Stimulated activated CD8-positive, alpha-beta memory T cell treated with anti-CD3 and anti-CD28 coated beads, Interleukin-7, amount 100 ng/mL, for 1 hour (primary cell): ENCODE data around the gene ZPR1.
"Not testable (repeated sequence)": the region's sequence is repeated elsewhere in the genome, so short reads cannot be mapped to it uniquely, and the experiment has no call there.

Source experiments
- DNase-seq, 2 donors: peaks; one replicate each; pipeline ENCODE4 v3.0.0-alpha.2; 2020; ENCODE audit warnings: low read depth in 2 of 2

The ZPR1 gene

DNA sequence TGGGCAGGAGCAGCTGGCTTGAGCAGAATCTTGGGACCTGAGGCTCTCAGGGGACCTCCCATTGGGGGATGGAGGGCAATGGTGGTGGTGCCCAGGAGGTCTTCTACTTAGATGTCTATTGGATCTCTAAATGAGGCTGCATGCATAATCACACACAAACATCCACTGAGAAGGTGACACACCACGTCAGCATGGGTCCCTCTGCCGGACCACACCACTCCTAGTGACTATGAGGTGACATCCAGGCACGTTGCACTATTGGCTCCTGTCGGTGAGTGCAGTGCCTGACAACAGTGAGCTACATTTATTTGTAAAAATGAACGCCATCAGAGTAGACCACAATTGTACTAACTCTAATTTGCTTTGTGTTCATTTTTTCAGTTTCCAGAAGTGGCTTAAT is 37.6 kb upstream of the ZPR1 start:
- DNase-seq = no peak

- DNase-seq = no peak
Observed at GRCh38 chr11:116823031-116823843, 35.4 kb upstream of the ZPR1 start, which contains the start of gene APOA4. TSS of gene APOA4 (minus strand) at chr11:116823304. CDS start at chr11:116823191, 113 bp downstream.

- DNase-seq = no peak
Observed at GRCh38 chr11:116822575-116822974, 34.8 kb upstream of the ZPR1 start.

- DNase-seq = no peak
Observed at GRCh38 chr11:116821050-116821918, 33.5 kb upstream of the ZPR1 start.

GRCh38 chr11:116819049-116819448 is 31.2 kb upstream of the ZPR1 start:
- no peak for DNase-seq

- no peak for DNase-seq
Observed at GRCh38 chr11:116814502-116814901, 26.7 kb upstream of the ZPR1 start.

DNA sequence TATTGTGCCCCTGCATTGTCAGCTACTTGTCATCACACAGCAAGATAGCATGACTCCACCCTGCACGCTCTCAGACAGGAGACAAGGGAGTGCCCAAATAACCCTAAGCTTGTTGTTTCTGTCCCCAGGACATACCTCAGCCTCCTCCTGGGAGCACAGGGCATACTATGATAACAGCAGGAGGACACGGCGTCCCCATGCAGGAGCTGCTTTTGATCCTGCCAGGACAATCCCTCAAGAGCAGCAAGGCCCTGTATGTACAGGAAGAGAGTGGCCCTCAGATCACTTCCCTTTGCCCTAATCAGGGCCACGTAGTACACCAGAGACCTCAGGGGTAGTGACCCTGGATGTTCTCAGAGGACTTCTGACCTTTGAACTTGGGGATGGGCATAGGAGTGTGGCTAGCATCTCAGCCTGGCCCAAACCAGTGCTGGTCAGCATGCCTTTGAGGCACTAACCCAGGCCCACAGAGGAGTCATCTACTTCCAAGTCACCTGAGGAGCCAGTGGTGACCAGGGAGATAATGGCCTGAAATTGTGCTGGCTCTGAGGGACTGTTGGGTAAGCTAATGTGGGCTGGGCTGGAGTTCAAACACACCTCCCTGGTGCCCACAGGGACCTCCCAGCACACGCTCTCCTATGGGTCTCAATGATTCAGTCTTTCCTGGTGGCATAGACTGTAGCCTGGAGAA is 26.1 kb upstream of the ZPR1 start:
- DNase-seq = no peak

DNA sequence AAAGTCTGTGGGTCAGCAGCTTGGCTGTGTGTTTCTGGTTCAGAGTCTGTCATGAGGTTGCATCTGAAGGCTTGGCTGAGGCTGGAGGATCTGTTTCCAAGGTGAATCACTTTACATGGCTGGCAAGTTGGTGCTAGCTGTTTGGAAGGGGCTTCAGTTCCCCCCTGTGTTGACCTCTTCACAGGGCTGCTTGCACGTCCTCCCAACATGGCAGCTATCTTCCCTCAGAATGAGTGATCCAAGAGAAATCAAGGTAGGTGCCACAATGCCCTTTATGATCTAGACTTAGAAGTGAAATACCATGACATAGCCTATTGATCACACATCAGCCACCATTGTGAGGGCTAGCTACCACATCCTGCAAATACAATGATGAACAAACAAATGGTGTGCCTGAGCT is 25.3 kb upstream of the ZPR1 start:
- DNase-seq = no peak

GRCh38 chr11:116812109-116812508 is 24.3 kb upstream of the ZPR1 start:
- no peak for DNase-seq

- DNase-seq = no peak
Observed at GRCh38 chr11:116811194-116811593, 23.4 kb upstream of the ZPR1 start.

DNA sequence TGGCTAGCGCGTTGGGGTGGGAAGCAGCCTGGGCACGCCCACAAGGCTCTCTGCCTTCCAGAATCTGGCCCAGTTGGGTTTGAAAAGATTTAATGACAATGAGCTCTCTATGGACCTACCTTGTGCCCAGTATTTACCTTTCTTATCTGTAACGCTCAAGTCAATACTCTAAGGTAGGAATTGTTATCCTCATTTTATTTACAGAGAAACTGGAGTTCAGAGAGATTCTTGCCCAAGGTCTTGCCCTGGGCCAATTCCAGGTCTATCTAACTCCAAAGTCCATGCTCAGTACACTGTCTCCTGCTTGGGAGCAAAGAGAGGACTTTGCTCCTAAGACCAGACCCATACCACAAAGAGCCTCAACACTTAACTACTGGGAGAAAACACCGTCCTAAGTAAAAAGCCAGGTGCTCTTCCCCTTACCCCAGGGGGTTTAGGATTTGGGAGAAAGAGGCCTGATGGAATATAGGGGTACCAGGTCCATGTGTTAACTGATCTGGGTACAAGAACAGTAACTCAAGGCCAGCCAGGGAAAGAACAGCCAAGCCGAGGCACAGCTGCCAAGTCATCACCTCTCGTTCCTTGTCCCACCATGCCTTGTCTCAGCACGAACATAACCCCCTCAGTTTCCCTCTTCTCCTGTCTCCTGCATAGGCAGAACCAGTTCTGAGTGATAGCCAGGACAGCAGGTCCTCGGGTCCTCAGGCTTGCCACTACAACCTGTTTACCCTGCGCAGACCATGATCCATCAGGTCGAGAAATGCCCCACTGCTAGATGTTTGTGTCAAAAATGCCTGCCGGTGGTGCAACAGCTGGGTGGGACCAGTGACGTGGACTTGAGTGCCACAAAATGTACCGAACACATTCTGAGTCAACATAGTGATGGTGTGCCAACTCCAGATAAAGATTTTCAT is 20.7 kb upstream of the ZPR1 start:
- DNase-seq = no peak

- DNase-seq = no peak
Observed at GRCh38 chr11:116807601-116808261, 19.9 kb upstream of the ZPR1 start.

DNA sequence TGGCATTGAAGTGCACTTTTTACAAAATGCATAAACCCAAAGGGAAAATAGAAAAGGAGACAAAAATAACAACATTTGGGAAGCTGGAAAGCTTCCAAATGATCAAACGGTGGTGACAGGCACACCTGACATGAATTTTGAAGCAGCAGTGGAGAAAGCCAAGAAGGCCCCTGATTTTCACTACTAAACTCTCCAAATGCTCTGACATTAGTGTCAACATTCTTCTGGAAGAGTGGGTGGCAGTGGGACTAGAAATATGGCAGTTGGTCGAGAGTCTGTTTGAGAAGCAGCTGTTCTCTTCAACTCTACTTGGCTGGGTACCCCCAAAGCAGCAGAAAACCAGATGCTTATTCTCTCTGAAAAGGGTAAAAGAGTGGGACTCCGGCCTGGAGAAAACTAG is 16.2 kb upstream of the ZPR1 start:
- no peak for DNase-seq

DNA sequence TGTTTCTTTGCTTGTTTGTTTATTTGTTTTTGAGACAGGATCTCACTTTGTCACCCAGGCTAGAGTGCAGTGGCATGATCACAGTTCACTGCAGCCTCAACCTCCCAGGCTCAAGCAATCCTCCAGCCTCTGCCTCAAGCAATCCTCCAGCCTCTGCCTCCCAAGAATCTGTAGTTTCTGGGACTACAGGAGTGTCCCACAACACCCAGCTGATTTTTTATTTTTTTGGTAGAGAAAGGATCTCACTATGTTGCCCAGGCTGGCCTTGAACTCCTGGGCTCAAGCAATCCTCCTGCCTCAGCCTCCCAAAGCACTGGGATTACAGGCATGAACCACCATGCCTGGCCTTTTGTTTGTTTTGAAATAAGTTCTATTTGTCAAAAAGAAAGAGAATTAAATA is 13.8 kb upstream of the ZPR1 start:
- DNase-seq = not testable (repeated sequence)

DNA sequence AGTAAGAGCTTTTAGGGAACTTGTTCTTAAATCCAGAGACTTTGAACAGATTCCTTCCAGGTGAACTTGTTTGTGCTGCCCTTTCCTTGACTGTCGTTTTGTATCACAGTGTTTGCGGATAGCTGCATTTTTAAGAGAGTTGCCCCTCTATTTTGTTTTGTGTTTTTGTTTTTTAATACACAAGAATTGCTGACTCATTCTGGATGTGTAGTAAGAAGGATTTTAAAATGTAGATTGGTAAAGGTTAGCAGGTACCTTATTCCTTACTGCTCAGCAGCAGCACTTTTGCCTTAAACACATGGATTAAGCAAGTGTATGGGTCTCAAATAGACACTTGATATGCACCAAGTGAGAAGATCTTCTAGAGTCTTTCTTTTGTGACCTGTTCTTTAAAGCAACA is 12.8 kb upstream of the ZPR1 start:
- DNase-seq = no peak

GRCh38 chr11:116798368-116798767 is 10.5 kb upstream of the ZPR1 start:
- no peak for DNase-seq

DNA sequence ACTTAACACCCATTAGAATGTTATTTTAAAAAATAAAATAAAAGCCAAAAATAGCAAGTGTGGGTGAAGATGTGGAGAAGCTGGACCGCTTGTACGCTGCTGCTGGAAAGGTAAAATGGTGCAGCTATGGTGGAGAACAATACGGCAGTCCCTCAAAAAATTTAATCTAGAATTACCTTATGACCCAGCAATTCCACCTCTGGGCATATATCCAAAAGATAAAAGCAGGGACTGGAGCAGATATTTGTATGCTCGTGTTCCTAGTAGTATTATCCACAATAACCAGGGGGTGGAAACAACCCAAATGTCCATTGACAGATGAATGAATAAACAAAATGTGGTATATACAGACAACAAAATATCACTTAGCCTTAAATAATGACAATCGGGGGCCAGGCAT is 10.0 kb upstream of the ZPR1 start:
- no peak for DNase-seq

GRCh38 chr11:116796548-116796947 is 8.7 kb upstream of the ZPR1 start:
- DNase-seq = no peak

DNA sequence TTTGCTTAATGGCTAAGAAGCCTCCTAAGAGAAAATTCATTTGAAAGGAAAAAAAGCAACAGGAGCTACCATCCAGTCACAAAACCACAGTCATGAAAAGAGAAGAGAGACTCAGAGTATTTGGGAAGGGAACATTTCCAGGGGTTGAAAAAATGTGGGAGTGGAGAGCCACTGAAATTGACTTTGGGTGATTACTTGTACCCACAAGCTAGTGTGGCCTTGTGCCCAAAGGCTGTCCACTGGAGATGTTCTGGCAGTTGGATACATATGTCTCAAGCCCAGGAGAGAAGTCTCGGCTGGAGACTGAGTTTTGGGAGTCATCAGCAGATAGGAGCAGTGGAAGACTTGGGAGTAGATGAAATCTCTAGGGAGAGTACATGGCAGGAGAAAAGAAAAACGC is 7.0 kb upstream of the ZPR1 start:
- DNase-seq = no peak

DNA sequence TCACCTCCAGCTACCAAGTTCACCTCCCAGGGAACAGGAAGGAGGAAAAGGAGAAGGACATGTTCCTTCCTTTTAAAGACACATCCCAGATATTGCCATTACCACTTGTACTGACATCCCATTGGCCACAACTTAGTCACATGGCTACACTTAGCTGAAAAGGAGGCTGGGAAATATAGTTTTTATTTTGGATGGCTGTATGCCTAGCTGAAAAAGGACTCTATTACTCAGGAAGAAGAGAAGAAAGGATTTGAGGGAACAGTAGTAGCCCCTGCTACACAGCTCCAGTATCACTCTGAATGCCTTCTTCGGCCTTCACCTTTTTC is 5.9 kb upstream of the ZPR1 start:
- DNase-seq = no peak
